Loucy (cell line): Measurements from ENCODE around the gene IMPG1.
A peak's percentile ranks its signal among the peaks of the same experiment; 100 is the strongest.

Experiments used
- H2AFZ ChIP-seq: fragments of 200-600 bp; sonication (generic); 2 replicates; pipeline ENCODE4 v1.6.0; 2016; ENCODE audit warnings: antibody characterized with exemption, mild to moderate bottlenecking, low read length, moderate library complexity
- H3F3A ChIP-seq: fragments of 200-600 bp; 2 replicates; pipeline ENCODE4 v1.6.0; 2016; ENCODE audit warnings: antibody characterized with exemption, low read depth, mild to moderate bottlenecking
- H3K27me3 ChIP-seq: fragments of 200-600 bp; sonication (generic); 2 replicates; pipeline ENCODE4 v1.6.1; 2014; ENCODE audit warnings: low read length, mild to moderate bottlenecking; ENCODE audit not compliant: insufficient read depth, poor library complexity, severe bottlenecking
- H3K36me3 ChIP-seq: fragments of 200-600 bp; sonication (generic); 2 replicates; pipeline ENCODE4 v1.6.1; 2016; ENCODE audit warnings: low read length; ENCODE audit not compliant: insufficient read depth
- H3K4me1 ChIP-seq: fragments of 200-600 bp; sonication (generic); 2 replicates; pipeline ENCODE4 v1.5.1; 2014; ENCODE audit warnings: low read length, mild to moderate bottlenecking; ENCODE audit not compliant: insufficient read depth, poor library complexity, severe bottlenecking
- H3K4me2 ChIP-seq: fragments of 200-600 bp; sonication (generic); 2 replicates; pipeline ENCODE4 v1.6.0; 2014; ENCODE audit warnings: antibody characterized with exemption, low read length, low read depth, mild to moderate bottlenecking; ENCODE audit not compliant: poor library complexity, severe bottlenecking
- H3K4me3 ChIP-seq: fragments of 200-600 bp; sonication (generic); 2 replicates; pipeline ENCODE4 v1.5.1; 2014; ENCODE audit warnings: low read length, mild to moderate bottlenecking, mixed read lengths; ENCODE audit not compliant: poor library complexity, severe bottlenecking
- H3K79me2 ChIP-seq: fragments of 200-600 bp; sonication (generic); 2 replicates; pipeline ENCODE4 v1.6.1; 2014; ENCODE audit warnings: low read length; ENCODE audit not compliant: insufficient read depth
- H3K9ac ChIP-seq: fragments of 200-600 bp; sonication (generic); 2 replicates; pipeline ENCODE4 v1.6.0; 2014; ENCODE audit warnings: mild to moderate bottlenecking, low read depth, low read length, moderate library complexity; ENCODE audit not compliant: poor library complexity, severe bottlenecking
- H3K9me2 ChIP-seq: fragments of 200-600 bp; sonication (generic); replicated peaks from 2 replicates; pipeline ENCODE4 v1.6.1; 2016; ENCODE audit warnings: low read depth, low read length, mixed read lengths
- H3K9me3 ChIP-seq: fragments of 200-600 bp; sonication (generic); 2 replicates; pipeline ENCODE4 v1.6.1; 2014; ENCODE audit warnings: mild to moderate bottlenecking, antibody characterized with exemption, low read length, low read depth; ENCODE audit not compliant: insufficient read depth
- H4K20me1 ChIP-seq: fragments of 200-600 bp; sonication (generic); 2 replicates; pipeline ENCODE4 v1.6.0; 2014; ENCODE audit warnings: antibody characterized with exemption, low read length, mild to moderate bottlenecking; ENCODE audit not compliant: insufficient read depth, poor library complexity, severe bottlenecking
- EZH2phosphoT487 ChIP-seq: fragments of 200-600 bp; IDR thresholded peaks from 2 replicates; pipeline ENCODE4 v1.6.1; 2018; ENCODE audit warnings: antibody characterized with exemption, mild to moderate bottlenecking, moderate library complexity, borderline replicate concordance
- TF ChIP-seq, protein P1 (sequence below): fragments of 200-600 bp; sonication (generic); conservative IDR thresholded peaks from 2 replicates; pipeline ENCODE4 v1.5.1; 2014; ENCODE audit warnings: mild to moderate bottlenecking, antibody characterized with exemption, low read length

The IMPG1 gene

DNA sequence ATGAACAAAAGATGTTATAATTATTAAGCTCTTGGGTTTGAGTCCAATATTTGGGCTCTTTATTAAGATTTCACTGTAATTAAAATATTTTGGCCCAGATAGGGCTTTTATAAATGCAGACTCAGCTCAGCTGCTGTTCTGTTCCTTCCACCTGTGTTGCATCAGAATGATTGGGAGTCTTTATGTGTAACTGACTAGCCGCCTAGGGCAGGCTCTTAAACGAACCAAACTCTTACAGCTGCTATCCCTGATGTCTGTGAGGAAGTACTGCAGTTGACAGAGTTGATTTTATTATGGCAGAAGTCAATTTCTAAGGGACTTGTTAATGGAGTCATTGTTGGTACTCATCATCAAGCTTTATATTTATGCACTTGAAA is 178.7 kb downstream of the IMPG1 start:
- Histone ChIP-seq H3K36me3 (no peaks in the 10 kb centered on the region), H2AFZ (peak overlapping the region; percentile 27; the same call in 1 of the 2 replicates), H3K9ac (no peak overlapping the region), H3K4me1 (no peaks in the 10 kb centered on the region), H3K4me2 (peak overlapping the region; percentile 42), H3K27me3 (no peaks in the 10 kb centered on the region), H3K9me2 (no peaks in the 10 kb centered on the region), H3K79me2 (no peaks in the 10 kb centered on the region), H4K20me1 (no peaks in the 10 kb centered on the region), H3F3A (no peaks in the 10 kb centered on the region), H3K4me3 (no peak overlapping the region), H3K9me3 (no peaks in the 10 kb centered on the region)
- TF ChIP-seq EZH2phosphoT487: no peak
- TF ChIP-seq, protein P1, sequence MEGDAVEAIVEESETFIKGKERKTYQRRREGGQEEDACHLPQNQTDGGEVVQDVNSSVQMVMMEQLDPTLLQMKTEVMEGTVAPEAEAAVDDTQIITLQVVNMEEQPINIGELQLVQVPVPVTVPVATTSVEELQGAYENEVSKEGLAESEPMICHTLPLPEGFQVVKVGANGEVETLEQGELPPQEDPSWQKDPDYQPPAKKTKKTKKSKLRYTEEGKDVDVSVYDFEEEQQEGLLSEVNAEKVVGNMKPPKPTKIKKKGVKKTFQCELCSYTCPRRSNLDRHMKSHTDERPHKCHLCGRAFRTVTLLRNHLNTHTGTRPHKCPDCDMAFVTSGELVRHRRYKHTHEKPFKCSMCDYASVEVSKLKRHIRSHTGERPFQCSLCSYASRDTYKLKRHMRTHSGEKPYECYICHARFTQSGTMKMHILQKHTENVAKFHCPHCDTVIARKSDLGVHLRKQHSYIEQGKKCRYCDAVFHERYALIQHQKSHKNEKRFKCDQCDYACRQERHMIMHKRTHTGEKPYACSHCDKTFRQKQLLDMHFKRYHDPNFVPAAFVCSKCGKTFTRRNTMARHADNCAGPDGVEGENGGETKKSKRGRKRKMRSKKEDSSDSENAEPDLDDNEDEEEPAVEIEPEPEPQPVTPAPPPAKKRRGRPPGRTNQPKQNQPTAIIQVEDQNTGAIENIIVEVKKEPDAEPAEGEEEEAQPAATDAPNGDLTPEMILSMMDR: no peak

DNA sequence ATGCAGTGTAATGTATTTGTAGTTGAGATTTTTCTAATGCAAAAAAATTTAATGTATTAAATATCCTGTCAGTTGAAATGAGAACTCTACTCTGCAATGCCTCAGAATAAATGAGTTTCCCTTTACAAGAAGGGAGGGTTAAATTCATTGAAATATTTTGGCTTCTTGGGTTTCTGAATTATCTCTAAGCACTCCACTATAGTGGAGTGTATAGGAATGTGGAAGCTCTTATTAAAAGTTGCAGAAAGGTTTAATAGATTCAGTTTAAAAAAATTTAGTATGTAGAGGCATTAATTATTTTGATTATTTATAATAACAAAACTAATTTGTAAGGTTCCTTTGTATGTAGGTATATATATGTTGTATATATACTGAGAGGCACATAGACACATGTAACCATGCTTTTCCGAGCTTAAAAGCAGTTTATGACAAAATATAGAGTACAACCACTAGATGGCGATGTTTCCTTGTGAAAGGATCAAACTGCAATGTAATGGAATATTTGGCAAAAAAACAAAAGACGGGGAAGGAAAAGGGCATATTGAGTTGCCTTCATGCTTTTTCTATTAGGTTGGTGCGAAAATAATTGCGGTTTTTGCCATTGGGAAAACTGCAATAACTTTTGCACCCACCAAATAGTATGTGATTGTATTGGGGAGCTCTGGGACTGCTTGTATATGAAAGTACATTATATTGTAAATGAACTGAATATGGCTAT is 179.2 kb downstream of the IMPG1 start:
- H3K9me3 ChIP-seq: no peaks in the 10 kb centered on the region
- H3K27me3 ChIP-seq: no peaks in the 10 kb centered on the region
- H4K20me1 ChIP-seq: no peaks in the 10 kb centered on the region
- H3K4me2 ChIP-seq: peak overlapping the region; percentile 42
- H3K4me1 ChIP-seq: no peaks in the 10 kb centered on the region
- H2AFZ ChIP-seq: peak overlapping the region; percentile 27; the same call in 1 of the 2 replicates
- H3K36me3 ChIP-seq: no peaks in the 10 kb centered on the region
- no peaks in the 10 kb centered on the region for H3K79me2 ChIP-seq
- TF ChIP-seq, protein P1: peak; percentile 85
- TF ChIP-seq EZH2phosphoT487: no peak
- no peaks in the 10 kb centered on the region for H3F3A ChIP-seq
- H3K4me3 ChIP-seq: no peak overlapping the region
- H3K9me2 ChIP-seq: no peaks in the 10 kb centered on the region
- H3K9ac ChIP-seq: no peak overlapping the region

DNA sequence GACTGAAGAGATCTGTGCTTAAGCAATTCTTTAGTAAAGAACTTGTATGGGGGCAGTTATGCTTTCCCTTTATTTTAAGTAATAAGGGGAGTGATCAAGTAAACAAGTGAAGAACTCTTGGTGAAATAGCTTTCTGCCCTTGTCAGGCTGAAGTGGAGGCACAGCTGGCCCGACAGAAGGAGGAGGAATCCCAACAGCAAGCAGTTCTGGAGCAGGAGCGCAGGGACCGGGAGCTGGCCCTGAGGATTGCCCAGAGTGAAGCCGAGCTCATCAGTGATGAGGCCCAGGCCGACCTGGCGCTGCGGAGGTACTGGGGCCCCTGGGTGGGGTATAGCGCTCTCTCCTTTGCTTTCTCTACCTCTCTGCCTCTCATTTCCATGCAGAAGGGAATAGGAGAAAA is 180.1 kb downstream of the IMPG1 start:
- no peak overlapping the region for H3K4me3 ChIP-seq
- H4K20me1 ChIP-seq: no peaks in the 10 kb centered on the region
- H3K4me2 ChIP-seq: no peak overlapping the region
- H3K9me3 ChIP-seq: no peaks in the 10 kb centered on the region
- H3F3A ChIP-seq: no peaks in the 10 kb centered on the region
- no peaks in the 10 kb centered on the region for H3K9me2 ChIP-seq
- H2AFZ ChIP-seq: no peak overlapping the region
- H3K9ac ChIP-seq: no peak overlapping the region
- no peaks in the 10 kb centered on the region for H3K27me3 ChIP-seq
- TF ChIP-seq, protein P1: no peak
- TF ChIP-seq EZH2phosphoT487: no peak
- no peaks in the 10 kb centered on the region for H3K4me1 ChIP-seq
- H3K36me3 ChIP-seq: no peaks in the 10 kb centered on the region
- H3K79me2 ChIP-seq: no peaks in the 10 kb centered on the region
